ENCODE results near the gene DRC7.

DRC7 gene

DNA sequence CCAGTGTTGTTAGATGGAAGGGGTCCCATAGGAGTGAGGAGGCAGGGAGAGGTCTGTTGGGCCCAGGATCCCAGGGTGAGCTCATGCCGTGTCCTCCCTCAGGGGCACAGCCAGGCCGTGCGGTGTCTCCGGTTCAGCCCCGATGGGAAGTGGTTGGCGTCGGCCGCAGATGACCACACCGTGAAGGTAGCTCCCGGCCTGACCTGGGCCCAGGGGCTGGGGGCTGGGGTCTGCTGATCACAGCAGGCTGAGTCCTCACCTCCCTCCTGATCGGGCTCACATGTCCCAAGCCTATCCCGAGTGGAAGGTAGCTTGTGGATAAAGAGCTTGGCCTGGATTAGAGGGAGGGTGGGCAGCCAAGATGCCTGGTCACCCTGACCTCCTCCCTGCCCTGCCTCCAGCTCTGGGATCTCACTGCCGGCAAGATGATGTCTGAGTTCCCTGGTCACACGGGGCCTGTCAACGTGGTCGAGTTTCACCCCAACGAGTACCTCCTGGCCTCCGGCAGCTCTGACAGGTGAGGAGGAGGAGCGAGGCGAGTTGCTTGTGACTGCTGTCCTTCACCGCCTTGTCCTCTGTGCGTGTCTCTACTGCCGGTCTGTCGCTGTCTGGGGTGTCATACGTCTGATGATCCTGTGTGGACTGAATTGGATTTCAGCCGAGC is 57.1 kb downstream of the DRC7 start:
- DNase-seq: peak; percentile 42
- TF ChIP-seq, protein P1, sequence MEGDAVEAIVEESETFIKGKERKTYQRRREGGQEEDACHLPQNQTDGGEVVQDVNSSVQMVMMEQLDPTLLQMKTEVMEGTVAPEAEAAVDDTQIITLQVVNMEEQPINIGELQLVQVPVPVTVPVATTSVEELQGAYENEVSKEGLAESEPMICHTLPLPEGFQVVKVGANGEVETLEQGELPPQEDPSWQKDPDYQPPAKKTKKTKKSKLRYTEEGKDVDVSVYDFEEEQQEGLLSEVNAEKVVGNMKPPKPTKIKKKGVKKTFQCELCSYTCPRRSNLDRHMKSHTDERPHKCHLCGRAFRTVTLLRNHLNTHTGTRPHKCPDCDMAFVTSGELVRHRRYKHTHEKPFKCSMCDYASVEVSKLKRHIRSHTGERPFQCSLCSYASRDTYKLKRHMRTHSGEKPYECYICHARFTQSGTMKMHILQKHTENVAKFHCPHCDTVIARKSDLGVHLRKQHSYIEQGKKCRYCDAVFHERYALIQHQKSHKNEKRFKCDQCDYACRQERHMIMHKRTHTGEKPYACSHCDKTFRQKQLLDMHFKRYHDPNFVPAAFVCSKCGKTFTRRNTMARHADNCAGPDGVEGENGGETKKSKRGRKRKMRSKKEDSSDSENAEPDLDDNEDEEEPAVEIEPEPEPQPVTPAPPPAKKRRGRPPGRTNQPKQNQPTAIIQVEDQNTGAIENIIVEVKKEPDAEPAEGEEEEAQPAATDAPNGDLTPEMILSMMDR (IDR thresholded peaks at IDR 0.05; ENCODE audit: low read depth, low read length): no peak
- peaks cover 39% of the 10 kb centered on the region for H3K36me3 ChIP-seq
- H3K9me3 ChIP-seq (ENCODE audit: severe bottlenecking): no peaks in the 10 kb centered on the region
- no peak overlapping the region for H3K4me3 ChIP-seq (ENCODE audit: low read depth, low read length)
- no peaks in the 10 kb centered on the region for H3K27me3 ChIP-seq (ENCODE audit: insufficient read depth, low read depth, severe bottlenecking)
- peak overlapping the region; percentile 28 for H3K27ac ChIP-seq

DNA sequence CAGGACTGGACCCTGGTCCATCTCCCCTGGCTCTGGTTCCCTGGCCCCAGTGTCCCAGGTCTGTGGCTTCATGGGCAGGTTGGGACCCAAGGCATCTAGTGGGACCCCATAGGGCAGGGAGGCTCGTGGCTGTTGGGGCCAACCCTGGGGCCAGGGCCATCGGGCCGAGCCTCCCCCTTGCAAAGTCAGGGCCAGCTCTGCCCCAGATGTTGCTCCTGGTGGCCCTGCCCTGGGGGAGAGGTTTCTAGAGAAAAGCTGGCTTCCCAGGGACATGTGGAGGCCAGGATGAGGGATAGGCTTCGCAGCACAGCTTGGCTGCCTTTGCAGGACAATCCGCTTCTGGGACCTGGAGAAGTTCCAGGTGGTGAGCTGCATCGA is 57.6 kb downstream of the DRC7 start:
- no peaks in the 10 kb centered on the region for H3K27me3 ChIP-seq (ENCODE audit: insufficient read depth, low read depth, severe bottlenecking)
- H3K9me3 ChIP-seq (ENCODE audit: severe bottlenecking): no peaks in the 10 kb centered on the region
- TF ChIP-seq, protein P1 (IDR thresholded peaks at IDR 0.05; ENCODE audit: low read depth, low read length): no peak
- DNase-seq: no peak
- peaks cover 41% of the 10 kb centered on the region for H3K36me3 ChIP-seq
- H3K4me3 ChIP-seq (ENCODE audit: low read depth, low read length): no peak overlapping the region
- peak overlapping the region; percentile 4; the same call in 1 of the 2 replicates for H3K27ac ChIP-seq

DNA sequence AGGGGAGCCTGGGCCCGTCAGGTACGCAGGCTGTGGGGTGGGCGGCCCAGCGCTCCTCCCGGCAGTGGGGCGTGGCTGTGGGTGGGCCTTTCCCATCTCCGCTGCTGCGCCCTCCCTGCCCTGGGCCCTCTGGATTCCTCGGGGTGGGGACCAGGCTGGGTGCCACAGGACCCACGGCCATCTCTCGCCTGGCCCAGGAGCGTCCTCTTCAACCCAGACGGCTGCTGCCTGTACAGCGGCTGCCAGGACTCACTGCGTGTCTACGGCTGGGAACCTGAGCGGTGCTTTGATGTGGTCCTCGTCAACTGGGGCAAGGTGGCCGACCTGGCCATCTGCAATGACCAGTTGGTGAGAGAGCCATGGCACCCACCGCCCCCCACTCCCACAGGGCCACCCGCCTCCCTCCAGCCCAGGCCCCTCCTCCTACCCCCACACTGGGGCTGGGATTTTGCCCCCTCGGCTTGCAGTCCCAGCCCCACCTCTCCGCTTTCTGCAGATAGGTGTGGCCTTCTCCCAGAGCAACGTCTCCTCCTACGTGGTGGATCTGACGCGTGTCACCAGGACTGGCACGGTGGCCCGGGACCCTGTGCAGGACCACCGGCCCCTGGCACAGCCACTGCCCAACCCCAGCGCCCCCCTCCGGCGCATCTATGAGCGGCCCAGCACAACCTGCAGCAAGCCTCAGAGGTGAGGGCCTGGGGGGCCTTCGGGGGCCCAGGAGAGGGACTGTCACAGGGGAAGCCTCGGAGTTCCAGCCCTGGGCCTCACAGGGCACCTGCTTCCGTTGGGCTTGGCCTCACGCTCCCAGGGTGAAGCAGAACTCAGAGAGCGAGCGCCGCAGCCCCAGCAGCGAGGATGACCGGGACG is 58.2 kb downstream of the DRC7 start:
- no peaks in the 10 kb centered on the region for H3K9me3 ChIP-seq (ENCODE audit: severe bottlenecking)
- H3K4me3 ChIP-seq (ENCODE audit: low read depth, low read length): no peak overlapping the region
- H3K27me3 ChIP-seq (ENCODE audit: insufficient read depth, low read depth, severe bottlenecking): no peaks in the 10 kb centered on the region
- TF ChIP-seq, protein P1 (IDR thresholded peaks at IDR 0.05; ENCODE audit: low read depth, low read length): no peak
- no peak for DNase-seq
- peaks cover 43% of the 10 kb centered on the region for H3K36me3 ChIP-seq
- no peak overlapping the region for H3K27ac ChIP-seq

DNA sequence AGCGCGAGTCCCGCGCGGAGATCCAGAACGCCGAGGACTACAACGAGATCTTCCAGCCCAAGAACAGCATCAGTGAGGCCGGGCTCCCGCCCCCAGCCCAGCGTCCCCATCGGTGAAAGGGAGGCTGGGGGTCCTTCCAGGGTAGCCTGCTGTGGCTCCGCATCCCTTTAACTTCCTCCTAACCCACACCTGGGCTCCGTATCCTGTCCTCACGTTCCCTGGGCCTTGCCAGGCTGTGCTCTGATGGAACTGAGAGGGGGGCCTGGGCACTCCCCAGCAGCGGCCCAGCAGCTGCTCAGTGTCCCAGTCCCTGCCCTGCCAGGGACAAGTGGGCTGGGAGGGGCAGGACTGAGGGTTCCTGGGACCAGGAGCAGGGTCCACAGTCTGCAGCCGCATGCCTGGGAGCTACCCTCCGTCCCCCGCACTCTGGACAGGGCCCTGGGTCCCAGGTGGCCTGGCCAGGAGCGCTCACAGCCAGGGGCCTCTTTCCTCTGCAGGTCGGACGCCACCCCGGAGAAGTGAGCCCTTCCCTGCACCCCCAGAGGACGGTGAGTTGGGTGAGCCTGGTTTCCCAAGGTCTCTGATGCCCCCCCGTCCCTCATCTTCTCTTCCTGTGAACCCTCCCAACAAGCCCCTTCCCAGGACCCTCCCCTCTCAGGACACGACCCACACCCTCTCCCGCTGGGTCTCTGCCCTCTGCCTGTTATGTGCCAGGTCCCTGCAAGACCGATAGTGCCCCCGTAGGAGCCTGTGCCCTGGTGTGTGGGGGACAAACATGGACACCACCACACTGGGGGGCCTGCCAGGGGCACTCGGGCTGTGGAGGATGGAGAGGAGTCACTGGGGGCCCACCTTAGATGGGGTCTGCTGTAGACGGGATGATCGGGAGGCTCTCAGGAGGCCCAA is 59.1 kb downstream of the DRC7 start:
- H3K9me3 ChIP-seq (ENCODE audit: severe bottlenecking): no peaks in the 10 kb centered on the region
- peak overlapping the region; percentile 52 for H3K27ac ChIP-seq
- peaks cover 45% of the 10 kb centered on the region for H3K36me3 ChIP-seq
- DNase-seq: no peak
- TF ChIP-seq, protein P1 (IDR thresholded peaks at IDR 0.05; ENCODE audit: low read depth, low read length): no peak
- H3K27me3 ChIP-seq (ENCODE audit: insufficient read depth, low read depth, severe bottlenecking): no peaks in the 10 kb centered on the region
- no peak overlapping the region for H3K4me3 ChIP-seq (ENCODE audit: low read depth, low read length)

DNA sequence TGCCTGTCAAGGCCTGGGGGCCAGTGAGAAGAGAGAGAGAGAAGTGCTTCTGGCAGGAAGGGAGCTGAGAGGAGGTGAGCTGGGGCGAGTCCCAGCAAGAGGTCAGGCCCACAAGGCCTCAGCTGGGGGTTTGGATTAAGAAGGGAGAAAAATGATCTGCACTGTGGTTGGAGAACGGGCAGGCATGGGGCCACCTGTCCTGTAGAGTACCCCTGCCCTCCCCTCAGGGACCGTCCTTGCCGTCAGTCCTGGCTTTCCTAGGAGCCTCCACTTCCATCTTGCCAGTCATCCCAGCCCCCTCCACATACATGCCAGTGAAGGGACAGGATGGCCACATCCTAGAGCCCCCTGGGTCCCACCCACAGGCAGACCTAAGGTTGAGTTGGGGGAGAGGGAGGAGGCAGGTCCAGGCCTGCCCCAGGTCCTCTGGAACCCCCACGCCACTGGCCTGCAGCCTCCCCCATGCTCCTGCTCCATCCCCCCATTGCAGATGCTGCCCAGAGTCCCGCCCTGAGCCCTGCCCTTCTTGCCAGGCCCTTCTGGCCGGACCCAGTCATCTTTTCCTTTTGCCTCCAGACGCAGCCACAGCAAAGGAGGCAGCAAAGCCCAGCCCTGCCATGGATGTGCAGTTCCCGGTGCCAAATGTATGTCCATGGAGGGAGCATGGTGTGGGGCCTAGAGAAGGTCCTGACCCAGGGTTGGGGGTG is 59.9 kb downstream of the DRC7 start:
- TF ChIP-seq, protein P1 (IDR thresholded peaks at IDR 0.05; ENCODE audit: low read depth, low read length): no peak
- no peaks in the 10 kb centered on the region for H3K27me3 ChIP-seq (ENCODE audit: insufficient read depth, low read depth, severe bottlenecking)
- DNase-seq: peak; percentile 44
- H3K4me3 ChIP-seq (ENCODE audit: low read depth, low read length): no peak overlapping the region
- H3K36me3 ChIP-seq: peaks cover 48% of the 10 kb centered on the region
- no peaks in the 10 kb centered on the region for H3K9me3 ChIP-seq (ENCODE audit: severe bottlenecking)
- peak overlapping the region; percentile 52 for H3K27ac ChIP-seq

Data from WERI-Rb-1 (cell line).